Activated CD8-positive, alpha-beta T cell treated with anti-CD3 and anti-CD28 coated beads for 36 hours (primary cell): ENCODE measurements around the gene NR2E1. TPM values are rescaled to one million over a fixed set of nuclear protein-coding genes. Genes with fewer than 3 reads are reported as not detected.

ENCODE experiments used
- ATAC-seq: fragments of 200-7000 bp; cut with Tn5 transposase; one replicate; pipeline ENCODE4 v1.10.0; 2021; ENCODE audit warnings: mild to moderate bottlenecking, moderate library complexity
- CTCF ChIA-PET: fragments of 350-600 bp; sonication (Branson Sonifier 250); formaldehyde crosslinking; loops from one replicate; lab custom pipeline; 2021; ENCODE audit warnings: antibody characterized with exemption; lab: Charles Lee
- POLR2A ChIA-PET: fragments of 350-600 bp; sonication (Branson Sonifier 250); formaldehyde crosslinking; loops from one replicate; lab custom pipeline; 2021; ENCODE audit warnings: antibody characterized with exemption; lab: Charles Lee
- DNase-seq: peaks from one replicate; pipeline ENCODE4 v3.0.0-alpha.2; 2020
- H3K27ac Mint-ChIP-seq: one replicate; pipeline ENCODE4 v1.8.0; 2021; ENCODE audit warnings: mild to moderate bottlenecking, mixed read lengths
- H3K27me3 Mint-ChIP-seq: one replicate; pipeline ENCODE4 v1.8.0; 2021; ENCODE audit warnings: mixed read lengths
- H3K36me3 Mint-ChIP-seq: one replicate; pipeline ENCODE4 v1.8.0; 2021; ENCODE audit warnings: low read depth, mixed read lengths
- H3K4me1 Mint-ChIP-seq: one replicate; pipeline ENCODE4 v1.8.0; 2021; ENCODE audit warnings: low read depth, mixed read lengths
- H3K4me3 Mint-ChIP-seq: one replicate; pipeline ENCODE4 v1.8.0; 2021; ENCODE audit warnings: mild to moderate bottlenecking, moderate library complexity, mixed read lengths
- H3K9me3 Mint-ChIP-seq: one replicate; pipeline ENCODE4 v1.8.0; 2021; ENCODE audit warnings: mixed read lengths
- intact Hi-C: fragments of 100-400 bp; cut with micrococcal nuclease; formaldehyde crosslinking; loops from one replicate; pipeline ENCODE4 v1.10.0; 2022
- total RNA-seq, 2 experiments: library from RNA; stranded (reverse); gene quantifications; one replicate each; pipeline ENCODE4 v1.2.3, GENCODE V29; 2021
- TF ChIP-seq, protein P1 (sequence below): fragments of 200-600 bp; IDR thresholded peaks from one replicate; pipeline ENCODE4 v1.8.0; 2022; ENCODE audit warnings: antibody characterized with exemption, mild to moderate bottlenecking

Gene NR2E1
- total RNA-seq, 2 experiments from 2014 or later: not detected

DNA sequence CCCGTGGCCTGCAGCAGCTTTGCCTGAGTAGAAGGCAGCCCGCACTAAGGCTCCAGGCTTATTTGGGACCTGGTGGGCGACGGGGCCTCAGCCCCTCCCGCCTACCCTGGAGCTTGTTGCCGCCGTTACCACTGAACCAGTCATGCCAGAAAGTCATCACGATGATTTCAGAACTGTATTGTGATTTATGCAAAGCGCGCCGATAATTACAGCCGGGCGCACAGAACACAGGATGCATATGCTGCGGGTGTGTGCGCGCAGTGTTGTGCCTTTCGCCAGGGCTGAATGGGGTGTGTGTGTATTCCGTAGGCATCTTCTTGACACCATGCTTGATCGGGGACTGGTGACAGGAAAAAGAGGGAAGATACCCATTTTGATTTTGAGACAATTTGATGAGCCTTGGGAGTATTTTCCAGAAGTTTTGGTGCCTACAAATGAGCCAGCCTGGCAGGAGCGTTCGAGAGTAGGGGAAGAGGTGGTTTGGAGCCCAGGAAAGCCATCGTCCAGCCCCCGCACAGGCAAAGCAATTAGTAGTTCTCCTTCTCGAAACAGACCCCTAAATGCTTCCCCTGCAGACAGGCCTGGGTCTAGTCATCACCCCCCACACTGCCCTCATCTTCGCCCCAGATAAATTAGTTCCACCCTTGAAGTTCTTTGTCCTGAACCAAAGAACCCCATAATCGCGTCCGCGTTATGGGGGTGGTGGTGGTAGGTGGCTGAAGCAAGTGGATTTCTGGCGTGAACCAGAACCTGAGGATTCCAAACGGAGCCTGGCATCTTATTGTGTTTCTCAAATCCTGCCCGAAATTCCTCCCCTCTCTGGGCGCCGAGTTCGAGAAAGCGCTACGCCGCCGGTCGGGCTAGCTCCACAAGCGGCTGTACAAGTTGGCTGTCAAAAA, 1.9 kb upstream of the NR2E1 start:
- no peak for ATAC-seq
- intact Hi-C loops: loop anchor here (10.0 kb wide), 1 partner anchor 331 kb away; no protein-coding TSS in a partner anchor
- Mint-ChIP-seq H3K4me1 (peaks cover 34% of the 10 kb centered on the region), H3K27me3 (peaks cover 88% of the 10 kb centered on the region), H3K9me3 (no peaks in the 10 kb centered on the region), H3K27ac (no peak overlapping the region), H3K4me3 (no peak overlapping the region), H3K36me3 (no peaks in the 10 kb centered on the region)
- peak; percentile 10 for DNase-seq
- ChIA-PET POLR2A (interaction anchor here (0.6 to 1.7 kb wide), 2 partner anchors 10 to 117 kb away, joined by 3 to 4 read pairs; no protein-coding TSS in a partner anchor), CTCF (interaction anchor here (0.9 to 1.6 kb wide), 7 partner anchors 8 to 360 kb away, joined by 3 to 5 read pairs (median 4); no protein-coding TSS in a partner anchor)
- TF ChIP-seq, protein P1, sequence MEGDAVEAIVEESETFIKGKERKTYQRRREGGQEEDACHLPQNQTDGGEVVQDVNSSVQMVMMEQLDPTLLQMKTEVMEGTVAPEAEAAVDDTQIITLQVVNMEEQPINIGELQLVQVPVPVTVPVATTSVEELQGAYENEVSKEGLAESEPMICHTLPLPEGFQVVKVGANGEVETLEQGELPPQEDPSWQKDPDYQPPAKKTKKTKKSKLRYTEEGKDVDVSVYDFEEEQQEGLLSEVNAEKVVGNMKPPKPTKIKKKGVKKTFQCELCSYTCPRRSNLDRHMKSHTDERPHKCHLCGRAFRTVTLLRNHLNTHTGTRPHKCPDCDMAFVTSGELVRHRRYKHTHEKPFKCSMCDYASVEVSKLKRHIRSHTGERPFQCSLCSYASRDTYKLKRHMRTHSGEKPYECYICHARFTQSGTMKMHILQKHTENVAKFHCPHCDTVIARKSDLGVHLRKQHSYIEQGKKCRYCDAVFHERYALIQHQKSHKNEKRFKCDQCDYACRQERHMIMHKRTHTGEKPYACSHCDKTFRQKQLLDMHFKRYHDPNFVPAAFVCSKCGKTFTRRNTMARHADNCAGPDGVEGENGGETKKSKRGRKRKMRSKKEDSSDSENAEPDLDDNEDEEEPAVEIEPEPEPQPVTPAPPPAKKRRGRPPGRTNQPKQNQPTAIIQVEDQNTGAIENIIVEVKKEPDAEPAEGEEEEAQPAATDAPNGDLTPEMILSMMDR: no peak

DNA sequence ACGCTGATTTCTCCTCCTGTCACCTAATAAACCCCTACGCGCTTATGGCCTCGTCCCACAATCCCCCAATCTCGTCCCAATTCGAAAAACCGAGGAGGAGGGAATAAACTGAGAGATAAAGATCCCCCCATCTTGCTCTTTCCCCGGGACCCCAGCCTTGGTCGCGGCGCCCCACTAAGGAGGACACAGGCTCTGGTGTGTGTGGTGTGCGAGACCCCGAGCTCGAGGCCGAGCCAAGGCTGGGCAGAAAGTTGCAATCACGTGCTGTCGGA, 1.3 kb upstream of the NR2E1 start:
- TF ChIP-seq, protein P1: no peak
- ChIA-PET CTCF (interaction anchor here (0.9 to 1.6 kb wide), 5 partner anchors 8 to 50 kb away, joined by 3 to 5 read pairs (median 4); no protein-coding TSS in a partner anchor), POLR2A (interaction anchor here (0.6 to 1.7 kb wide), 3 partner anchors 10 to 118 kb away, joined by 3 to 4 read pairs (median 3); no protein-coding TSS in a partner anchor)
- Mint-ChIP-seq H3K9me3 (no peaks in the 10 kb centered on the region), H3K27me3 (peaks cover 90% of the 10 kb centered on the region), H3K36me3 (no peaks in the 10 kb centered on the region), H3K4me3 (no peak overlapping the region), H3K27ac (no peak overlapping the region), H3K4me1 (peaks cover 40% of the 10 kb centered on the region)
- intact Hi-C loops: loop anchor here (10.0 kb wide), 1 partner anchor 330 kb away; no protein-coding TSS in a partner anchor
- ATAC-seq (no peak), DNase-seq (no peak)

DNA sequence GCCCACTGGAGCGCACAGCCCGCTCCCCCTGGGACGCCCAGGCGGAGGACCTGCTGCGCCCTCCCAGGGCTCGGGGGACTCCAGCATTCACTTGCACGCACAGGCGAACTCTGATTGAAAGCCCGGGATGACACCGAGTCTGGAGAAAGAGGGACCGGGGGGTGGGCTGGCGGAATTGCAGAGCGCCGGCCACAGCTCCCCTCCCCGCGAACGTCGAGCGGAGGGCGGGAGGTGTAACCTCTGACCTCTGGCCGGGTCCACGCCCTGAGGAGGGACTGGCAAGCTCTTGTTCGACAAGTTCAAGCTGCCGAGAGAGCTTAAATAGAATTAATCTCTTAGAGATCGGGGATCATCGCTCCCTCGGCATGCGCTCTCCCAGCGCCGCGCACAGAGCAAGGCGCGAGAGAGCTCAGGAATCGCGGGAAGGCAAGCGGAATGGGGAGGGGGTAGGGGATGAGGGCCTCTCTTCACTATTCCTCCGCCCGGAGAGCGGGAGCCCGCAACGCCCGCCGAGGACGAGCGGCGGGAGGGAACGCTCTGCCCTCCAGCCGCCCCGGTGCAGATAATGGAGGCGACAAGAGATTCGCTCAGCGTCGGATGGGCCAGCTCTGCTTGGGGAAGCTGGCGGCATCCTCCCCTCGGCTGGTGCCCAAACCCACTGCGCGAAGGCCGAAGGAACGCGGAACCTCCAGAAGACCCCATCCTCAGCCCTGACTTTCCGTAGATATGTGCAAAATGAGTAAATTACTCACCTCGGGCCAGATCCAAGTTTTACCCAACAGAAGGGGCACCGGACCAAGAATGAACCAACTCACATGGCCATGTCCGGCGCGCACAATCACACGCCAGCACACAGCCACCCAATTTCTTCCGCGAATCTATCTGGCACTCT, 761 bp upstream of the NR2E1 start:
- Mint-ChIP-seq H3K9me3 (no peaks in the 10 kb centered on the region), H3K4me1 (peaks cover 43% of the 10 kb centered on the region), H3K36me3 (no peaks in the 10 kb centered on the region), H3K27ac (no peak overlapping the region), H3K4me3 (no peak overlapping the region), H3K27me3 (peaks cover 90% of the 10 kb centered on the region)
- no peak for DNase-seq
- TF ChIP-seq, protein P1: no peak
- intact Hi-C loops: loop anchor here (10.0 kb wide), 1 partner anchor 330 kb away; no protein-coding TSS in a partner anchor
- POLR2A ChIA-PET: interaction anchor here (0.6 to 1.7 kb wide), 3 partner anchors 9 to 118 kb away, joined by 3 to 4 read pairs (median 3); no protein-coding TSS in a partner anchor
- ATAC-seq: no peak
- CTCF ChIA-PET: interaction anchor here (0.7 to 1.6 kb wide), 7 partner anchors 9 to 127 kb away, joined by 3 to 5 read pairs (median 4); no protein-coding TSS in a partner anchor

DNA sequence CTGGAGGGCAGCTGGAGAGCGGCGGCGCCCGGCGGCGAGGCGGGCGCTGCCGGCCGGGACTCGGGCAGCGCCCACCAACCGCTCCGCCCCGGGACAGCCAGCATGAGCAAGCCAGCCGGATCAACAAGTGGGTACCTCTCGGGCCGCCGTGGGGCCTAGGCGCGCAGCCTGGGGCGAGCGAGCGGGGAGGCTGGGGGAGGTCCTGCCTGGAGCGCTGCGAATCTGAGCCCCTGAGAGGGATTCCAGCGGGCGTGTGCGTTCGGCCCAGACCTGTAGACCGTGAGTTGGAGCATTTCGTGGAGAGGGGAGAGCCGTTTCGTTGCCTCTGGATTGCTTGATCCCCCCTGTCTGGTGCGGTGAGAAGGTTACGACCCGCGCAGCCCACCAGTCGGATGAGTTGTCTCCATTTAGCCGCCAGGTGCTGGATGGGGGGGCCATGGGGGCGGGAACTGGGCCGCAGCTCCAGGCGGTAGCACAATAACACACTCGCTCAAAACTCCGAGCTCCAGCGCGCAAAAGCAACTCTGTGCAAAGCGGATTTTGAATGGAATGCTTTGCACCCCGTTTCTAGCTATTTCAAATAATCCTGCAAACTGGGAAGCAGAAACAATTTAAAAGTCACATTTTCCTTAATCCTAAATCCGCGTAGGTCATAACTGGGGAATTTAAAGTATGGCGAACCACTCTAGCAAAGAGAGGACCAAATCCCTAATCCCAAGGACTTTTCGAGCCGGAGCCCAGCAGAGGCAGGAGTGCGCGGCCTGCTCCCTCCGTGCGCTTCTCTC, 1.0 kb downstream of the NR2E1 start:
- no peaks in the 10 kb centered on the region for H3K36me3 Mint-ChIP-seq
- intact Hi-C loops: loop anchor here (2.0 to 10.0 kb wide), 2 partner anchors 50 to 328 kb away; no protein-coding TSS in a partner anchor
- TF ChIP-seq, protein P1: no peak
- ATAC-seq (no peak), DNase-seq (peak; percentile 11)
- H3K4me1 Mint-ChIP-seq: peaks cover 49% of the 10 kb centered on the region
- POLR2A ChIA-PET: no interaction called here
- no peaks in the 10 kb centered on the region for H3K9me3 Mint-ChIP-seq
- H3K27me3 Mint-ChIP-seq: peaks cover 86% of the 10 kb centered on the region
- no peak overlapping the region for H3K27ac Mint-ChIP-seq
- CTCF ChIA-PET: interaction anchor here (1.3 kb wide), 1 partner anchor 43 kb away, joined by 3 read pairs; no protein-coding TSS in a partner anchor
- H3K4me3 Mint-ChIP-seq: peak overlapping the region; percentile 7
